Measurements from ENCODE around the gene SCARB1. TPM values are rescaled to one million over a fixed set of nuclear protein-coding genes. Genes with fewer than 3 reads are reported as not detected.

Gene SCARB1
- total and polyA plus RNA-seq, 2 of the 13 experiments (the other 11 are each of a cell fraction or from before 2014, with no cell fraction given), result 63.4 to 160 TPM

DNA sequence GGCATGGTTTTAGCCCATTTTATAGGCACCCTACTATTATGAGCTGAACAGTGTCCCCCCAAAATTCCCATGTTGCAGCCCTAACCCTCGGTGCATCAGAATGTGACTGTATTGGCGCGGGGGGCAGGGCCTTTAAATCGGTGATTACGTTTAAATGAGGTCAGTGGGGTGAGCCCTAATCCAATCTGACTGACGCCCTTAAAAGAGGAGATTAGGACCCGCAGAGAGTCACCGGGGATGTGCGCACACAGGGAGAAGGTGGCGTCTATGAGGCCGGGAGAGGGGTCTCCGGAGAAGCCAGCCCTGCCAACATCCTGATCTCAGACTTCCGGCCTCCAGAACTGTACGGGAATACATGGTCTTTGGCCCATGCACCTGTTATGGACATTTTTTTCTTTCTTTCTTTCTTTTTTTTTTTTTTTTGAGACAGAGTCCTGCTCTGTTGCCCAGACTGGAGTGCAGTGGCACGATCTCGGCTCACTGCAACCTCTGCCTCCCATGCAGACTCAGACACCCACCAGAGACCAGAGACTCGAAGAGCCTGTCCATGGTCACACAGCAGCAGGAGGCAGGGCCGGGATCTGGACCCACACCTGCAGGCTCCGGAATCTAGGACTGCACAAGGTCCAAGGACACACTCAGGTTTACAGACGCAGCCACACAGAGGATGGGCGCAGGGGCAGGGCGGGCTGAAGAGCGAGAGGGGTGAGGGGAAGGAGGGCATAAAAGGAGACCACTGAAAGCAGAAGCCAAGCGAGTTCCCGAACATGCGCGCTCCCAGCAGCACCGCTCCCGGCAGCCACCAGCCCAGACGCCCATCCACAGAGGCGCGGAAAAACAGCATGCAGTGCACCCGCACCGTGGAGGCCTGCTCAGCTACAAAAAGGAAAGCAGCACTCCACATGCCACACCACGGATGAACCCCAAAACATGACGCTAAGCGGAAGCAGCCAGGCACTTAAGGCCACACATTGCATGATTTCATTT is 19.0 kb downstream of the SCARB1 start (continued):
- TF ChIP-seq AHR (CRISPR knock-in tag; IDR thresholded peaks at IDR 0.05) (no peak), HNRNPL (IDR thresholded peaks at IDR 0.05; ENCODE audit: low read depth, low read length) (0 out of 2 replicates have a peak, but pooled peaks have one; percentile 38), ZNF292 (CRISPR knock-in tag; IDR thresholded peaks at IDR 0.05; ENCODE audit: borderline replicate concordance, low read depth) (no peak), ZNF180 (CRISPR knock-in tag; IDR thresholded peaks at IDR 0.05; ENCODE audit: borderline replicate concordance, low read depth) (no peak), KDM5B (CRISPR knock-in tag; IDR thresholded peaks at IDR 0.05; ENCODE audit: borderline replicate concordance) (no peak), HOXA7 (CRISPR knock-in tag; IDR thresholded peaks at IDR 0.05) (no peak), HNF4A (CRISPR knock-in tag; IDR thresholded peaks at IDR 0.05) (peak; percentile 73), MLLT10 (CRISPR knock-in tag; IDR thresholded peaks at IDR 0.05) (no peak), ZMYM3 (CRISPR knock-in tag; IDR thresholded peaks at IDR 0.05) (peak; percentile 98), SALL1 (CRISPR knock-in tag; IDR thresholded peaks at IDR 0.05) (peak; percentile 36; the same call in 1 of the 2 replicates), ZNF326 (CRISPR knock-in tag; IDR thresholded peaks at IDR 0.05; ENCODE audit: borderline replicate concordance) (no peak), RCOR2 (CRISPR knock-in tag; IDR thresholded peaks at IDR 0.05) (peak; percentile 59; the same call in 1 of the 2 replicates), HDAC1 (CRISPR knock-in tag; IDR thresholded peaks at IDR 0.05) (peak; percentile 53; the same call in 1 of the 2 replicates), ZNF768 (CRISPR knock-in tag; IDR thresholded peaks at IDR 0.05) (peak; percentile 99), NONO (IDR thresholded peaks at IDR 0.05) (no peak), NONO (CRISPR knock-in tag; conservative IDR thresholded peaks at IDR 0.05) (no peak; the same call in 1 of the 2 replicates), ZFP36 (IDR thresholded peaks at IDR 0.05; ENCODE audit: borderline replicate concordance, low read depth, low read length, partially characterized antibody) (peak; percentile 21)
- TF ChIP-seq, protein P1, sequence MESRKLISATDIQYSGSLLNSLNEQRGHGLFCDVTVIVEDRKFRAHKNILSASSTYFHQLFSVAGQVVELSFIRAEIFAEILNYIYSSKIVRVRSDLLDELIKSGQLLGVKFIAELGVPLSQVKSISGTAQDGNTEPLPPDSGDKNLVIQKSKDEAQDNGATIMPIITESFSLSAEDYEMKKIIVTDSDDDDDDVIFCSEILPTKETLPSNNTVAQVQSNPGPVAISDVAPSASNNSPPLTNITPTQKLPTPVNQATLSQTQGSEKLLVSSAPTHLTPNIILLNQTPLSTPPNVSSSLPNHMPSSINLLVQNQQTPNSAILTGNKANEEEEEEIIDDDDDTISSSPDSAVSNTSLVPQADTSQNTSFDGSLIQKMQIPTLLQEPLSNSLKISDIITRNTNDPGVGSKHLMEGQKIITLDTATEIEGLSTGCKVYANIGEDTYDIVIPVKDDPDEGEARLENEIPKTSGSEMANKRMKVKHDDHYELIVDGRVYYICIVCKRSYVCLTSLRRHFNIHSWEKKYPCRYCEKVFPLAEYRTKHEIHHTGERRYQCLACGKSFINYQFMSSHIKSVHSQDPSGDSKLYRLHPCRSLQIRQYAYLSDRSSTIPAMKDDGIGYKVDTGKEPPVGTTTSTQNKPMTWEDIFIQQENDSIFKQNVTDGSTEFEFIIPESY (CRISPR knock-in tag; IDR thresholded peaks at IDR 0.05), result 0 out of 2 replicates have a peak, but pooled peaks have one; percentile 22
- TF ChIP-seq, protein P2, sequence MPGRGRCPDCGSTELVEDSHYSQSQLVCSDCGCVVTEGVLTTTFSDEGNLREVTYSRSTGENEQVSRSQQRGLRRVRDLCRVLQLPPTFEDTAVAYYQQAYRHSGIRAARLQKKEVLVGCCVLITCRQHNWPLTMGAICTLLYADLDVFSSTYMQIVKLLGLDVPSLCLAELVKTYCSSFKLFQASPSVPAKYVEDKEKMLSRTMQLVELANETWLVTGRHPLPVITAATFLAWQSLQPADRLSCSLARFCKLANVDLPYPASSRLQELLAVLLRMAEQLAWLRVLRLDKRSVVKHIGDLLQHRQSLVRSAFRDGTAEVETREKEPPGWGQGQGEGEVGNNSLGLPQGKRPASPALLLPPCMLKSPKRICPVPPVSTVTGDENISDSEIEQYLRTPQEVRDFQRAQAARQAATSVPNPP (CRISPR knock-in tag; IDR thresholded peaks at IDR 0.05), result no peak
- TF ChIP-seq, protein P3, sequence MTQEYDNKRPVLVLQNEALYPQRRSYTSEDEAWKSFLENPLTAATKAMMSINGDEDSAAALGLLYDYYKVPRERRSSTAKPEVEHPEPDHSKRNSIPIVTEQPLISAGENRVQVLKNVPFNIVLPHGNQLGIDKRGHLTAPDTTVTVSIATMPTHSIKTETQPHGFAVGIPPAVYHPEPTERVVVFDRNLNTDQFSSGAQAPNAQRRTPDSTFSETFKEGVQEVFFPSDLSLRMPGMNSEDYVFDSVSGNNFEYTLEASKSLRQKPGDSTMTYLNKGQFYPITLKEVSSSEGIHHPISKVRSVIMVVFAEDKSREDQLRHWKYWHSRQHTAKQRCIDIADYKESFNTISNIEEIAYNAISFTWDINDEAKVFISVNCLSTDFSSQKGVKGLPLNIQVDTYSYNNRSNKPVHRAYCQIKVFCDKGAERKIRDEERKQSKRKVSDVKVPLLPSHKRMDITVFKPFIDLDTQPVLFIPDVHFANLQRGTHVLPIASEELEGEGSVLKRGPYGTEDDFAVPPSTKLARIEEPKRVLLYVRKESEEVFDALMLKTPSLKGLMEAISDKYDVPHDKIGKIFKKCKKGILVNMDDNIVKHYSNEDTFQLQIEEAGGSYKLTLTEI (CRISPR knock-in tag; conservative IDR thresholded peaks at IDR 0.05), result no peak
- TF ChIP-seq, protein P4, sequence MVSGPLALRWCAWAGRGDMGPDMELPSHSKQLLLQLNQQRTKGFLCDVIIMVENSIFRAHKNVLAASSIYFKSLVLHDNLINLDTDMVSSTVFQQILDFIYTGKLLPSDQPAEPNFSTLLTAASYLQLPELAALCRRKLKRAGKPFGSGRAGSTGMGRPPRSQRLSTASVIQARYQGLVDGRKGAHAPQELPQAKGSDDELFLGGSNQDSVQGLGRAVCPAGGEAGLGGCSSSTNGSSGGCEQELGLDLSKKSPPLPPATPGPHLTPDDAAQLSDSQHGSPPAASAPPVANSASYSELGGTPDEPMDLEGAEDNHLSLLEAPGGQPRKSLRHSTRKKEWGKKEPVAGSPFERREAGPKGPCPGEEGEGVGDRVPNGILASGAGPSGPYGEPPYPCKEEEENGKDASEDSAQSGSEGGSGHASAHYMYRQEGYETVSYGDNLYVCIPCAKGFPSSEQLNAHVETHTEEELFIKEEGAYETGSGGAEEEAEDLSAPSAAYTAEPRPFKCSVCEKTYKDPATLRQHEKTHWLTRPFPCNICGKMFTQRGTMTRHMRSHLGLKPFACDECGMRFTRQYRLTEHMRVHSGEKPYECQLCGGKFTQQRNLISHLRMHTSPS (CRISPR knock-in tag; IDR thresholded peaks at IDR 0.05; ENCODE audit: low read depth), result 0 out of 2 replicates have a peak, but pooled peaks have one; percentile 22
- TF ChIP-seq, protein P5, sequence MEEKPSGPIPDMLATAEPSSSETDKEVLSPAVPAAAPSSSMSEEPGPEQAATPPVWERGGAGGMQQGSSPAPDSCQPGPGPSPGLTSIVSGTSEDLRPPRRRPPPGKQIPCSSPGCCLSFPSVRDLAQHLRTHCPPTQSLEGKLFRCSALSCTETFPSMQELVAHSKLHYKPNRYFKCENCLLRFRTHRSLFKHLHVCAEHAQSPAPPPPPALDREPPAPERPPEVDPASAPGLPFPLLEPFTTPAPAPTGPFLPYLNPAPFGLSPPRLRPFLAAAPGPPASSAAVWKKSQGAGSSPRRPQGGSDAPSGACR (CRISPR knock-in tag; IDR thresholded peaks at IDR 0.05), result no peak
